NCI-H2081 (cell line): ENCODE measurements around the gene HABP4.

Source experiments
- DNase-seq, 2 experiments: peaks; one replicate each; lab custom pipeline; 2025; lab: John Stamatoyannopoulos, UW

The HABP4 gene

DNA sequence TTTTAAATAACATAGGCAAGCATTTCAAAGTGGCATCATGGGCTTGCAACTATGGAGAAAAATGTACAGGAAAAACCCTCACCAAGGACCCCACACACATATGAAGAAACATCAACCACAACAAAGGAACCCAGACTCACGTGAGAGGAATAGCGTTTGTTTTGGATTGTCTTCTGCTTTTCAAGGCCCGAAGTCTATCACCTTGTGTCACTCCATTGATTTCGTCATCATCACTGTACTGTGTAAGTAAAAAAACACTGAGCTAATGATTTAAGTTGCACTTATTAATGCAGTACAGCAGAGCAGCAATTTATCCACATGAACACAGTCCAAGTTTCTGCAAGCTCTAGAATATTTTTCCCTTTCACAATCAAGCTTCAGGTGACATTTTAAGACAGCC, 72.4 kb downstream of the HABP4 start:
- no peak for DNase-seq

DNA sequence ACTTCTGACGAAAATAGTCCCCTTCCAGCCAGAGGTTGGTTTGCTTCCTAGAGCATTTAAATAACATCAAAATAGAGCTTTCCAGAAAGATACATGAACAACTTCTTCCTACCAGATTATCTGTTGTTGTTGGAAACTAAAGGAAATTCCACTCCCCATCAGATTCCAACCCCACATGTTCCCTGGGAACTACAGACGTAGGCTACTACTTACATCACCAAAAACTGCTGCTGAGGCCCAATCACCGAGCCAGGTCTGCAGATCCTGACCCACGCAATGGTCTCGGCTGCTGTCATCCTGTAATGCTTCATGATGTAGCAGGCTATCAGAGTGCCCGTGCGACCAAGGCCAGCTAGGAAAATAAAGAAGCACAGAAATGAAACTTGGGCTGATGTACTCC, 73.4 kb downstream of the HABP4 start:
- DNase-seq, result no peak

- DNase-seq, result no peak
Observed at GRCh38 chr9:96524045-96524444, 74.1 kb downstream of the HABP4 start.

- no peak for DNase-seq
Observed at GRCh38 chr9:96524764-96525163, 74.8 kb downstream of the HABP4 start.

- DNase-seq, result no peak
Observed at GRCh38 chr9:96532173-96532572, 82.2 kb downstream of the HABP4 start.

DNA sequence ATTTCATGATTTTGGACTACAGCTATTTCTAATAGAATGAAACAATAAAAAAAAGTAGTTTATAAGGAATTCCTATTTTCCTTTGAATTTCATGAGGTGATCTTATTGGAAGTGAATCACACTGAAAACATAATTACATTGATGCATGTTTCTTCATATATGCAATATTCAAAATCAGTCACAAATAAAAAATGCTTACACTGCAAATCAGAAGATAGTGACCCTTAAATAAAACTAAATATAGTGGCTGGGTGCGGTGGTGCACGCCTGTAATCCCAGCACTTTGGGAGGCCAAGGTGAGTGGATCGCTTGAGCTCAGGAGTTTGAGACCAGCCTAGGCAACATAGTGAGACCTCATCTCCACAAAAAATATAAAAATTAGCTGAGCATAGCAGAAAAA, 90.1 kb downstream of the HABP4 start:
- no peak for DNase-seq
